IMR-90 (cell line): ENCODE data around the gene GRPR.

ENCODE experiments used
- BHLHE40 ChIP-seq: fragments of 150-350 bp; IDR thresholded peaks from 2 replicates; pipeline ENCODE4 v1.6.1; 2016; ENCODE audit warnings: mild to moderate bottlenecking, low read depth, low read length
- CHD1 ChIP-seq: IDR thresholded peaks from 2 replicates; pipeline ENCODE4 v1.6.1; 2012; ENCODE audit warnings: low read depth, low read length, improper control_type of control experiment
- CTCF ChIP-seq: conservative IDR thresholded peaks from 2 replicates; pipeline ENCODE4 v1.5.1; 2012; ENCODE audit warnings: mild to moderate bottlenecking, low read depth, low read length, improper control_type of control experiment
- ELK1 ChIP-seq: fragments of 150-350 bp; IDR thresholded peaks from 2 replicates; pipeline ENCODE4 v1.6.1; 2016; ENCODE audit warnings: low read depth, mild to moderate bottlenecking, low read length, moderate library complexity, borderline replicate concordance
- FOS ChIP-seq: fragments of 150-350 bp; IDR thresholded peaks from 2 replicates; pipeline ENCODE4 v1.6.1; 2016; ENCODE audit warnings: low read depth, low read length
- NFE2L2 ChIP-seq: fragments of 150-350 bp; IDR thresholded peaks from 2 replicates; pipeline ENCODE4 v1.6.1; 2016; ENCODE audit warnings: low read depth, mild to moderate bottlenecking, low read length
- POLR2A ChIP-seq: IDR thresholded peaks from 2 replicates; pipeline ENCODE4 v1.6.1; 2012; ENCODE audit warnings: mild to moderate bottlenecking, low read depth, low read length
- RAD21 ChIP-seq: IDR thresholded peaks from 2 replicates; pipeline ENCODE4 v1.6.1; 2012; ENCODE audit warnings: low read length, improper control_type of control experiment
- RCOR1 ChIP-seq: IDR thresholded peaks from 2 replicates; pipeline ENCODE4 v1.6.1; 2012; ENCODE audit warnings: mild to moderate bottlenecking, low read length, improper control_type of control experiment; ENCODE audit not compliant: insufficient replicate concordance

GRCh38 chrX:16185725-16186136 is 62.4 kb downstream of the GRPR start:
- TF ChIP-seq CTCF: no peak
- TF ChIP-seq RCOR1: no peak
- TF ChIP-seq ELK1: no peak
- TF ChIP-seq BHLHE40: no peak
- no peak for TF ChIP-seq POLR2A
- no peak for TF ChIP-seq FOS
- TF ChIP-seq RAD21: no peak
- no peak for TF ChIP-seq NFE2L2
- TF ChIP-seq CHD1: no peak
